BLaER1 treated with 17β-estradiol and CSF1 and Interleukin-3, amounts not matched to agents 10 nM and 100 nM (cell line): ENCODE results near the gene MAS1.

Experiments
- H3K27ac ChIP-seq, 11 experiments: shearing (Covaris generic); formaldehyde crosslinking; 2 replicates each; pipeline ENCODE4 v1.8.1; 2022
- H3K27me3 ChIP-seq, 11 experiments: shearing (Covaris generic); formaldehyde crosslinking; 2 replicates each; pipeline ENCODE4 v1.8.1; 2022
- H3K36me3 ChIP-seq, 11 experiments: shearing (Covaris generic); formaldehyde crosslinking; 2 replicates each; pipeline ENCODE4 v1.8.1; 2022
- H3K4me1 ChIP-seq, 10 experiments: shearing (Covaris generic); formaldehyde crosslinking; 2 replicates each; pipeline ENCODE4 v1.8.1; 2022
- H3K4me2 ChIP-seq, 11 experiments: shearing (Covaris generic); formaldehyde crosslinking; 2 replicates each; pipeline ENCODE4 v1.8.1; 2022
- H3K4me3 ChIP-seq, 10 experiments: shearing (Covaris generic); formaldehyde crosslinking; 2 replicates each; pipeline ENCODE4 v1.8.1; 2022
- H3K9ac ChIP-seq, 11 experiments: shearing (Covaris generic); formaldehyde crosslinking; 2 replicates each; pipeline ENCODE4 v1.8.1; 2022
- H3K9me3 ChIP-seq, 11 experiments: shearing (Covaris generic); formaldehyde crosslinking; replicated peaks in 1 of 11; 2 replicates each; pipeline ENCODE4 v1.8.1; 2022
- H4K20me1 ChIP-seq, 11 experiments: shearing (Covaris generic); formaldehyde crosslinking; 2 replicates each; pipeline ENCODE4 v1.8.1; 2022
- Cebpa-rat ChIP-seq, 11 experiments: shearing (Covaris generic); IDR thresholded peaks; 2 replicates each; pipeline ENCODE4 v1.8.1; 2022

MAS1 gene

DNA sequence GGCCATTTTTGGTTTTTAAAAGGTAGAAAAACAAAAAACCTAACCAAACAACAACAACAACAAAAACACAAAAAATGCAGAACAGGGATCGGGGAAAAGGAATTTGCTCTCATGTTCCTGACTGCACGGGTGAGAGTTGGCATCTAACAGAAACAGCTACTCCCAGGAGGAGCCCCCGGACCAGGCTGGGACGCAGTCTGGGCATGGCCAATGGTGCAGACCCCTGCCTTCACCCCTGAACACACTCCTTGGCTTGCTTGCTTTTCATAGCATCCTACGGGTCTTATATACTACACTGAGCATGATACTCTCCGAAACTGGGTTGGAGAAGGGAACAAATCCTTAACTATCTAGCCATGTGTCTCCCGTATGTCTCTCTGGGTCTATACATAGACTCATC, 587 bp upstream of the MAS1 start:
- Histone ChIP-seq H3K4me1 (no peaks in the 10 kb centered on the region), H3K4me3 (no peak overlapping the region), H3K27me3 (no peaks in the 10 kb centered on the region)

DNA sequence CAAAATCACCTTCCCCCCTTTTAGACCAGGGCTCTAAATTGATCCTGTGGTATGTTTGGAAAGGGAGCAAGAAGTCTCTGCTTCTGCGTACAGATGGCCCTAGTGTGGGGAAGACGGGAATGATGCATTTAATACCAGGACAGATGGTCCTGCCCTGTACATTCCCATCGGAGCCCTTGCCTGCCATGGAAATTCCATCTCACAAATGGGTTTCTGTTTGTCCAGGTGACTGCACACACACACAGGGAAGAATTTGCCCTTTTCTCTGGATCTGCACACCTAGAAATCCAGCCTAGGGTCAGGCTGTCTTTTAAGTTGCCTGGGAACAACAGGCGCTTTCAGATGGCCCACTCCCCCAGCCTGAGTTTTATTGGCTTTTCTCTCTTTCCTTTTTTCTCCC, 1.3 kb downstream of the MAS1 start:
- H3K27ac ChIP-seq: no peak overlapping the region
- H4K20me1 ChIP-seq: no peaks in the 10 kb centered on the region
- no peaks in the 10 kb centered on the region for H3K36me3 ChIP-seq
- no peak overlapping the region for H3K9ac ChIP-seq
- no peak overlapping the region for H3K4me2 ChIP-seq
- H3K27me3 ChIP-seq: no peaks in the 10 kb centered on the region
- no peak for TF ChIP-seq Cebpa-rat (IDR thresholded peaks at IDR 0.05)
- H3K9me3 ChIP-seq: no peaks in the 10 kb centered on the region
- no peak overlapping the region for H3K4me3 ChIP-seq
- H3K4me1 ChIP-seq: no peaks in the 10 kb centered on the region

More for the DNA sequence above, 587 bp upstream of the MAS1 start:
- Histone ChIP-seq H3K27ac (no peak overlapping the region), H3K36me3 (no peaks in the 10 kb centered on the region), H4K20me1 (no peaks in the 10 kb centered on the region), H3K9me3 (no peaks in the 10 kb centered on the region), H3K4me2 (no peak overlapping the region), H3K9ac (no peak overlapping the region)
- no peak for TF ChIP-seq Cebpa-rat (IDR thresholded peaks at IDR 0.05)

DNA sequence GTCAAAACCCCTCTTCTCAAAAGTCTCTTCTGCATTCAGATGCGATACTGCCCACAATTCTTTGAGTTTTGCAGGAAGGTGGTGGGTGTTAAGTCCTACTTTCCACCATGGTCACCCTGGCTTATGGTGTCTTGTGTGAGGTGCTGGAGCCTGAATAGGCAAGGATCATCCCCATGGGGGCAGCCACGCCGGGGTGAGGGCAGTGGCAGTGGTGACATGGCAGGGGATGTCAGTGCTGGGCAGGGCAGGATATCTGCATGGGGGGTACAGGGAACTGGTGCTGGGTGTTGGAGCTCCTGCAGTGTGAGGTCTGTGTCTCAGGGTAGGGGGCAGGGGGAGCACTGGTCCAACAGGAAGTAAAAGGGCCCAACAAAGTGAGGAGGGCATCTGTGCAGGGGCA, 2.3 kb downstream of the MAS1 start:
- H3K4me1 ChIP-seq: no peaks in the 10 kb centered on the region
- no peaks in the 10 kb centered on the region for H4K20me1 ChIP-seq
- no peak overlapping the region for H3K4me2 ChIP-seq
- H3K4me3 ChIP-seq: no peak overlapping the region
- no peak for TF ChIP-seq Cebpa-rat (IDR thresholded peaks at IDR 0.05)
- H3K9me3 ChIP-seq: no peaks in the 10 kb centered on the region
- no peaks in the 10 kb centered on the region for H3K27me3 ChIP-seq
- no peak overlapping the region for H3K27ac ChIP-seq
- no peaks in the 10 kb centered on the region for H3K36me3 ChIP-seq
- H3K9ac ChIP-seq: no peak overlapping the region

- Histone ChIP-seq H4K20me1 (no peaks in the 10 kb centered on the region), H3K27me3 (no peaks in the 10 kb centered on the region), H3K4me3 (no peak overlapping the region), H3K9ac (no peak overlapping the region), H3K36me3 (no peaks in the 10 kb centered on the region), H3K4me1 (no peaks in the 10 kb centered on the region), H3K27ac (no peak overlapping the region), H3K9me3 (no peaks in the 10 kb centered on the region), H3K4me2 (no peak overlapping the region)
- no peak for TF ChIP-seq Cebpa-rat (IDR thresholded peaks at IDR 0.05)
Observed at GRCh38 chr6:159894991-159895390, 4.2 kb downstream of the MAS1 start.

DNA sequence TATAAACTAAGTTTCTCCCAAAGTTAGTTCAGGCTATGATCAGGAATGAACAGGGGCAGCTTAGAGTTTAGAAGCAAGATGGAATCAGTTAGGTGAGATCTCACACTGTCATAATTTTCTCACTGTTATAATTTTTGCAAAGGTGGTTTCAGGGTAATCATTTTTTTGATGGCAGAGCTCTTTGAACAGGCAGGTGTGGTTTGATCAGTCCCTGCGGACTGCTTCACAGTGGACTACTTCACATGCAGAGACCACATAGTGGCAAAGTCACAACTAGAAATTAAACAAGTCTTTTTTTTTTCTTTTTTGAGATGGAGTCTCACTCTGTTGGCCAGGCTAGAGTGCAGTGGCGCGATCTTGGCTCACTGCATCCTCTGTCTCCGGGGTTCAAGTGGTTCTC, 6.8 kb downstream of the MAS1 start:
- Histone ChIP-seq H4K20me1 (no peaks in the 10 kb centered on the region), H3K36me3 (no peaks in the 10 kb centered on the region), H3K27ac (no peak overlapping the region), H3K4me3 (no peak overlapping the region), H3K27me3 (no peaks in the 10 kb centered on the region), H3K4me1 (no peaks in the 10 kb centered on the region), H3K9me3 (no peaks in the 10 kb centered on the region), H3K9ac (no peak overlapping the region), H3K4me2 (no peak overlapping the region)
- no peak for TF ChIP-seq Cebpa-rat (IDR thresholded peaks at IDR 0.05)

DNA sequence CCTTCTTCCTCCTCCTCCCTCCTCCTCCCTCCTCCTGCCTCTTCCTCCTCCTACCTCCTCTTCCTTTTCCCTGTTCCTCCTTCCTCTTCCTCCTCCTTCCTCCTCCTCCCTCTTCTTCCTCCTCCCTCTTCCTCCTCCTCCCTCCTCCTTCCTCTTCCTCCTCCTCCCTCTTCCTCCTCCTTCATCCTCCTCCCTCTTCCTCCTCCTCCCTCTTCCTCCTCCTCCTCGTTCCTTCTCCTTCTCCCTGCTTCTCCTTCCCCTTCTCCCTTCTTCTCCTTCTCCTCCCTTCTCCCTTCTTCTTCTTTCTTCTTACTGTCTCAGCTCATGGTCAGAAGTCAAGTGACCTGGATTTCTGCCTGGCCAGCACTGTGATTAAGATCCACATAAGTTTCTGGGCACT, 7.7 kb downstream of the MAS1 start:
- H3K9me3 ChIP-seq: no peaks in the 10 kb centered on the region
- no peak for TF ChIP-seq Cebpa-rat (IDR thresholded peaks at IDR 0.05)

DNA sequence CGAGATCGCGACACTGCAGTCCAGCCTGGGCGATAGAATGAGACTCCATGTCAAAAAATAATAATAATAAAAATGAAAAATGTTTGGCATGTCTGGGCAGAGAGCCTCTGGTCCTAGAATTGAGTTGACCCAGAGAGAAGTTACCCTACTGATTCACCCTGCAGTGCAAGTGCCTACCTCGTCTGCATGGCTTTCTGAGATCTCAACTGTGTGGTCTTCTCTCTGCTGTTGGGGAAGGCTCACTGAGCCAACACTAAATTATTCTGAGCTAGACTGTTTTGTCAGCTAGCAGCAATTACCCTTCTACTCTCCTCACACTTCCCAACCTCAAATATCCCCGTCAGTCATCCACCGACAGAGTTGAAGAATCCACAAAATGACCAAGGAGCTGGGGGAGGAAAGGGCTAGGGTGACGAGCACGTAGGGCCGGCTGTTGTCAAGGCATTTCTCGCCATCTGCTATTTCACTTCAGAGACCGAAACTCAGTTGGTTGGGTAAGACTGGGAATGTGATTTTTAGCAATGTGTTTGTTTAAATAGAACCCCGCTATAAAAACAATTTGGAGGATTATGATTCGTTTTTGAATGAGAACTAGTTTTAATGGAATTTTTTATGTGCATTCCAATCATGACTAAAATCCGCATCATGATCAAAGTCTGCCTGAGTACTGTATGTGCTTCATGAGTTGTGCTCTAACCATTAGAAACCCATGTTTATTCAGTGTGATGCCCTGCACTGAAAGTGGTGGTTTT, 9.4 kb downstream of the MAS1 start:
- Histone ChIP-seq H3K27ac (no peak overlapping the region), H3K4me3 (no peak overlapping the region), H3K27me3 (no peaks in the 10 kb centered on the region), H4K20me1 (no peaks in the 10 kb centered on the region), H3K36me3 (no peaks in the 10 kb centered on the region), H3K9ac (no peak overlapping the region), H3K4me2 (no peak overlapping the region), H3K4me1 (peaks cover 0 to 13% (median 0%) of the 10 kb centered on the region in 10 experiments; a peak in 4 of 20 replicates), H3K9me3 (no peaks in the 10 kb centered on the region)
- TF ChIP-seq Cebpa-rat (IDR thresholded peaks at IDR 0.05): no peak

More for the DNA sequence above, 7.7 kb downstream of the MAS1 start:
- no peak overlapping the region for H3K4me3 ChIP-seq
- H3K27ac ChIP-seq: no peak overlapping the region
- no peaks in the 10 kb centered on the region for H3K4me1 ChIP-seq
- H3K36me3 ChIP-seq: no peaks in the 10 kb centered on the region
- no peak overlapping the region for H3K9ac ChIP-seq
- no peaks in the 10 kb centered on the region for H4K20me1 ChIP-seq
- H3K4me2 ChIP-seq: no peak overlapping the region
- H3K27me3 ChIP-seq: no peaks in the 10 kb centered on the region

DNA sequence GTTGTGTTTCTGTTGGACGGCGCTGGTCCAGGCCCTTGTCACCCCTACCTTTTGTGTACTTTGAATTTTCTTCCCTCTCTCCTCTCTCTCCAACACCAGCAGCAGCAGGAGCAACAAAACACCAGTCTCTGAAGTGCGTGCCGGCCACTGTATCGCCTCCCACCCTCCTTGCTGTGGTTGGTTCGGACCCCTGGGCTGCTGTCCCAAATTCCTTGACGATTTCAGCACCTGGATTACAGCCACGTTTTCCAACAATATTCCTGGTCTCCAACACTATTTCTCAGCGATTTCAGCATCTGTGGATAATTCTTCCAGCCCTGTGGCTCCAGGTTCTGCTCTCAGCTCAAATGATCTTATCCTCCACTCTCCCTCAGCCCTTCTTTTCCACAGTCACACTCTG, 11.8 kb downstream of the MAS1 start:
- TF ChIP-seq Cebpa-rat (IDR thresholded peaks at IDR 0.05): no peak
- no peaks in the 10 kb centered on the region for H4K20me1 ChIP-seq
- no peak overlapping the region for H3K4me2 ChIP-seq
- no peak overlapping the region for H3K27ac ChIP-seq
- H3K27me3 ChIP-seq: no peaks in the 10 kb centered on the region
- H3K36me3 ChIP-seq: no peaks in the 10 kb centered on the region
- peaks cover 0 to 14% (median 0%) of the 10 kb centered on the region in 10 experiments; a peak in 4 of 20 replicates for H3K4me1 ChIP-seq
- no peak overlapping the region for H3K9ac ChIP-seq
- H3K4me3 ChIP-seq: no peak overlapping the region
- H3K9me3 ChIP-seq: no peaks in the 10 kb centered on the region

- TF ChIP-seq Cebpa-rat (IDR thresholded peaks at IDR 0.05): no peak
- H3K4me3 ChIP-seq: no peak overlapping the region
- no peaks in the 10 kb centered on the region for H4K20me1 ChIP-seq
- H3K36me3 ChIP-seq: no peaks in the 10 kb centered on the region
- H3K27me3 ChIP-seq: no peaks in the 10 kb centered on the region
- H3K9me3 ChIP-seq: no peaks in the 10 kb centered on the region
- peaks cover 0 to 14% (median 0%) of the 10 kb centered on the region in 10 experiments; a peak in 4 of 20 replicates for H3K4me1 ChIP-seq
- peak overlapping the region in 4 of 11 experiments; percentile 10 to 25 (median 16); a peak in 2 of 22 replicates for H3K4me2 ChIP-seq
- H3K27ac ChIP-seq: no peak overlapping the region
- H3K9ac ChIP-seq: no peak overlapping the region
Observed at GRCh38 chr6:159904497-159904911, 13.7 kb downstream of the MAS1 start.

- H4K20me1 ChIP-seq: no peaks in the 10 kb centered on the region
- H3K4me1 ChIP-seq: peaks cover 0 to 14% (median 0%) of the 10 kb centered on the region in 10 experiments; a peak in 4 of 20 replicates
- H3K9me3 ChIP-seq: no peaks in the 10 kb centered on the region
- no peak overlapping the region for H3K27ac ChIP-seq
- H3K27me3 ChIP-seq: no peaks in the 10 kb centered on the region
- no peaks in the 10 kb centered on the region for H3K36me3 ChIP-seq
- H3K4me3 ChIP-seq: no peak overlapping the region
- no peak for TF ChIP-seq Cebpa-rat (IDR thresholded peaks at IDR 0.05)
- no peak overlapping the region for H3K4me2 ChIP-seq
- no peak overlapping the region for H3K9ac ChIP-seq
Observed at GRCh38 chr6:159906400-159906799, 15.6 kb downstream of the MAS1 start.
